HFF-Myc (cell line): ENCODE data around the gene MFSD12.

Source experiments
- DNase-seq: peaks from one replicate; pipeline ENCODE4 v3.0.0-alpha.2; 2011; ENCODE audit warnings: low read depth; ENCODE audit errors: extremely low read depth
- H3K4me3 ChIP-seq: replicated peaks from 2 replicates; pipeline ENCODE4 v1.5.1; 2011; ENCODE audit warnings: low read depth, mild to moderate bottlenecking, control low read depth, low read length
- TF ChIP-seq, protein P1 (sequence below): IDR thresholded peaks from 2 replicates; pipeline ENCODE4 v1.5.1; 2012; ENCODE audit warnings: mild to moderate bottlenecking, low read depth, low read length, control low read depth; ENCODE audit errors: missing control alignments

Gene MFSD12

GRCh38 chr19:3555653-3556422, 1.5 kb downstream of the MFSD12 start:
- peak overlapping the region; percentile 75 for H3K4me3 ChIP-seq
- TF ChIP-seq, protein P1, sequence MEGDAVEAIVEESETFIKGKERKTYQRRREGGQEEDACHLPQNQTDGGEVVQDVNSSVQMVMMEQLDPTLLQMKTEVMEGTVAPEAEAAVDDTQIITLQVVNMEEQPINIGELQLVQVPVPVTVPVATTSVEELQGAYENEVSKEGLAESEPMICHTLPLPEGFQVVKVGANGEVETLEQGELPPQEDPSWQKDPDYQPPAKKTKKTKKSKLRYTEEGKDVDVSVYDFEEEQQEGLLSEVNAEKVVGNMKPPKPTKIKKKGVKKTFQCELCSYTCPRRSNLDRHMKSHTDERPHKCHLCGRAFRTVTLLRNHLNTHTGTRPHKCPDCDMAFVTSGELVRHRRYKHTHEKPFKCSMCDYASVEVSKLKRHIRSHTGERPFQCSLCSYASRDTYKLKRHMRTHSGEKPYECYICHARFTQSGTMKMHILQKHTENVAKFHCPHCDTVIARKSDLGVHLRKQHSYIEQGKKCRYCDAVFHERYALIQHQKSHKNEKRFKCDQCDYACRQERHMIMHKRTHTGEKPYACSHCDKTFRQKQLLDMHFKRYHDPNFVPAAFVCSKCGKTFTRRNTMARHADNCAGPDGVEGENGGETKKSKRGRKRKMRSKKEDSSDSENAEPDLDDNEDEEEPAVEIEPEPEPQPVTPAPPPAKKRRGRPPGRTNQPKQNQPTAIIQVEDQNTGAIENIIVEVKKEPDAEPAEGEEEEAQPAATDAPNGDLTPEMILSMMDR = no peak
- DNase-seq = no peak

DNA sequence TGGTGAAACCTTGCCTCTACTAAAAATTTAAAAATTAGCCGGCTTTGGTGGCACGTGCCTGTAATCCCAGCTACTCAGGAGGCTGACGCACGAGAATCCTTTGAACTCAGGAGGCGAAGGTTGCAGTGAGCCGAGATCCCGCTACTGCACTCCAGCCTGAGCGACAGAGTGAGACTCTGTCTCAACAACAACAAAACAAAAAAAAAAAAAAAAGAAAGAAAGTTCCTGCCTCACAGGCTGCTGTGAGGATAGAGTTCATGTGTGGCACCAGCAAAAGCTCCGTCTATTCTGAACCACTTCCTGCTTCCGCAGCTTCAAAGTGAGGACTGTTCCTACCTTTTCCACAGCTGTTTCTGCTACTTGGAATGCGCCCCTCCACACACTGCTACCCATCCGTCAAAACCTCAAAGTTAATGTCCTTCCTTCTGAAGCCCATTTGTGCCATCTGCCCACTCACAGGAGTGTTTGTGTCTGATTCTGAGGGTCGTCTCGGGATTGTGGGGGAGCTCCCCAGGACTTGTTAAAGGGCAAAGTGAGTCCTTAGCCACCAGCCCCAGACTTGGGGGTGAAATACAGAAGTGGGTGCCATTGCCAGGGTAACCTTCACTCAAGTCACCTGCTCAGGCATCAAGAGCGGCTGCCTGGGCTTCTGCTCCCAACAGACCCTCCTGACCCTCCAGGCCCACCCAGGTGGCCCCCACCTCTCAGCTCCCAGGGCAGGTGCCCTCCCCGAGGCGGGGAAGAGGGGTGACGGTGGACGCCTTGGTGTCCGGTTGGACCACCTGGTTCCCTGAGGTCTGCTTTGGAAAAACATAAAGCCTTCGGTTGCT, 2.9 kb downstream of the MFSD12 start:
- TF ChIP-seq, protein P1 = no peak
- no peak overlapping the region for H3K4me3 ChIP-seq
- DNase-seq = no peak

- no peak overlapping the region for H3K4me3 ChIP-seq
- DNase-seq = no peak
- TF ChIP-seq, protein P1 = no peak
These were observed 5.6 kb downstream of the MFSD12 start for GRCh38 chr19:3551792-3552095.

- DNase-seq = no peak
- no peak overlapping the region for H3K4me3 ChIP-seq
- TF ChIP-seq, protein P1 = no peak
These were observed 6.2 kb downstream of the MFSD12 start for GRCh38 chr19:3550947-3551791.

- TF ChIP-seq, protein P1 = no peak
- H3K4me3 ChIP-seq = no peak overlapping the region
- DNase-seq = no peak
These were observed 7.6 kb downstream of the MFSD12 start for GRCh38 chr19:3549816-3550215.

DNA sequence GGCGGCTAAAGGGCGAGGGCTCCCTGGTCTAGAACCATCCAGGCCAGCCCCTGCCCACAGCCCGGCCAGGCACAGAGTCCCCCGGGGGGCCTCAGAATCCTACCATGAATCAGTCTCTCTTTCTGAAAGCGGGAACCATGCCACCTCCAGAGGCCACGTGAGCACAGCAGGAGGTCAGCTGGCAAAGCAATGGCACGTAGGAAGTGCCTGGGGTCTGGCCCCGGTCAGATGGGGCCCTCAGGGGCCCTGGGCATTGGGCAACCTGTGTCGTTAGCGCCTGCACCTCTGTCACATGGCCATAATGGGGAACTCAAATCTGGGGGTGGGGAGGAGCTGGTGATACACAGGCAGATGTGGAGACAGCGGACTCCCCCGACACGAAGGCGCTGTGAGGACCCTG, 8.8 kb downstream of the MFSD12 start:
- TF ChIP-seq, protein P1 = no peak
- no peak overlapping the region for H3K4me3 ChIP-seq
- DNase-seq = no peak
